CD8-positive, alpha-beta memory T cell (primary cell): ENCODE measurements around the gene SFSWAP. TPM values are rescaled to one million over a fixed set of nuclear protein-coding genes. Genes with fewer than 3 reads are reported as not detected.
A peak's percentile ranks its signal among the peaks of the same experiment; 100 is the strongest.
"Not testable (repeated sequence)": the region's sequence is repeated elsewhere in the genome, so short reads cannot be mapped to it uniquely, and the experiment has no call there.

Experiments
- CTCF ChIA-PET: fragments of 350-600 bp; sonication (Branson Sonifier 250); formaldehyde crosslinking; loops from one replicate; lab custom pipeline; 2021; ENCODE audit warnings: antibody characterized with exemption; lab: Charles Lee
- POLR2A ChIA-PET: fragments of 350-600 bp; sonication (Branson Sonifier 250); formaldehyde crosslinking; loops from one replicate; lab custom pipeline; 2021; ENCODE audit warnings: antibody characterized with exemption; lab: Charles Lee
- DNase-seq, 5 donors: peaks; one replicate each; pipeline versions ENCODE4 v3.0.0 to v3.0.0-alpha.2; 2020 to 2022; ENCODE audit warnings: mixed read lengths in 1 of 5
- H3K27ac ChIP-seq: one replicate; pipeline ENCODE4 v1.7.0; 2013; ENCODE audit warnings: low read depth, mild to moderate bottlenecking, low read length, moderate library complexity
- H3K27me3 ChIP-seq: 2 replicates; pipeline ENCODE4 v1.7.0; 2013; ENCODE audit warnings: low read length, mild to moderate bottlenecking; ENCODE audit not compliant: insufficient read depth, poor library complexity, severe bottlenecking
- H3K36me3 ChIP-seq: 2 replicates; pipeline ENCODE4 v1.7.0; 2013; ENCODE audit warnings: mild to moderate bottlenecking, low read length, moderate library complexity; ENCODE audit not compliant: insufficient read depth
- H3K4me1 ChIP-seq: 2 replicates; pipeline ENCODE4 v1.7.0; 2013; ENCODE audit warnings: mild to moderate bottlenecking, low read length, moderate library complexity; ENCODE audit not compliant: insufficient read depth
- H3K4me3 ChIP-seq: 2 replicates; pipeline ENCODE4 v1.7.0; 2013; ENCODE audit warnings: mild to moderate bottlenecking, low read length
- H3K9me3 ChIP-seq: 2 replicates; pipeline ENCODE4 v1.7.0; 2013; ENCODE audit warnings: mild to moderate bottlenecking, low read length
- H3K27ac Mint-ChIP-seq, 8 donors: one replicate each; pipeline ENCODE4 v1.8.0; 2020 to 2021; ENCODE audit warnings: mixed read lengths in 8 of 8, mild to moderate bottlenecking in 6 of 8, inconsistent platforms in 3 of 8, moderate library complexity in 3 of 8
- H3K27me3 Mint-ChIP-seq, 2 donors: one replicate each; pipeline ENCODE4 v1.8.0; 2020 to 2021; ENCODE audit warnings: mixed read lengths in 2 of 2, mild to moderate bottlenecking in 1 of 2, moderate library complexity in 1 of 2
- H3K36me3 Mint-ChIP-seq, 3 donors: one replicate each; pipeline ENCODE4 v1.8.0; 2020 to 2021; ENCODE audit warnings: mixed read lengths in 3 of 3, inconsistent platforms in 1 of 3, mild to moderate bottlenecking in 1 of 3
- H3K4me1 Mint-ChIP-seq, 3 donors: one replicate each; pipeline ENCODE4 v1.8.0; 2020 to 2021; ENCODE audit warnings: mixed read lengths in 3 of 3, inconsistent platforms in 1 of 3, mild to moderate bottlenecking in 1 of 3
- H3K4me3 Mint-ChIP-seq, 7 donors: one replicate each; pipeline ENCODE4 v1.8.0; 2020 to 2021; ENCODE audit warnings: mixed read lengths in 7 of 7, mild to moderate bottlenecking in 6 of 7, moderate library complexity in 4 of 7, inconsistent platforms in 2 of 7
- H3K9me3 Mint-ChIP-seq, 5 donors: one replicate each; pipeline ENCODE4 v1.8.0; 2020 to 2022; ENCODE audit warnings: mixed read lengths in 5 of 5, mild to moderate bottlenecking in 3 of 5, moderate library complexity in 2 of 5, inconsistent platforms in 1 of 5
- polyA plus RNA-seq: library from polyadenylated mRNA; unstranded; fragments of 300-500 nt; fragmentation: Illumina TruSeq; gene quantifications from one replicate; pipeline ENCODE4 v1.2.3, GENCODE V29; 2021
- total RNA-seq, 2 experiments: library from RNA; stranded (reverse); gene quantifications; one replicate each; pipeline ENCODE4 v1.2.3, GENCODE V29; 2021

Gene SFSWAP
- total and polyA plus RNA-seq, 3 experiments from 2014 or later = 22.6 to 65.2 (median 63.3) TPM

DNA sequence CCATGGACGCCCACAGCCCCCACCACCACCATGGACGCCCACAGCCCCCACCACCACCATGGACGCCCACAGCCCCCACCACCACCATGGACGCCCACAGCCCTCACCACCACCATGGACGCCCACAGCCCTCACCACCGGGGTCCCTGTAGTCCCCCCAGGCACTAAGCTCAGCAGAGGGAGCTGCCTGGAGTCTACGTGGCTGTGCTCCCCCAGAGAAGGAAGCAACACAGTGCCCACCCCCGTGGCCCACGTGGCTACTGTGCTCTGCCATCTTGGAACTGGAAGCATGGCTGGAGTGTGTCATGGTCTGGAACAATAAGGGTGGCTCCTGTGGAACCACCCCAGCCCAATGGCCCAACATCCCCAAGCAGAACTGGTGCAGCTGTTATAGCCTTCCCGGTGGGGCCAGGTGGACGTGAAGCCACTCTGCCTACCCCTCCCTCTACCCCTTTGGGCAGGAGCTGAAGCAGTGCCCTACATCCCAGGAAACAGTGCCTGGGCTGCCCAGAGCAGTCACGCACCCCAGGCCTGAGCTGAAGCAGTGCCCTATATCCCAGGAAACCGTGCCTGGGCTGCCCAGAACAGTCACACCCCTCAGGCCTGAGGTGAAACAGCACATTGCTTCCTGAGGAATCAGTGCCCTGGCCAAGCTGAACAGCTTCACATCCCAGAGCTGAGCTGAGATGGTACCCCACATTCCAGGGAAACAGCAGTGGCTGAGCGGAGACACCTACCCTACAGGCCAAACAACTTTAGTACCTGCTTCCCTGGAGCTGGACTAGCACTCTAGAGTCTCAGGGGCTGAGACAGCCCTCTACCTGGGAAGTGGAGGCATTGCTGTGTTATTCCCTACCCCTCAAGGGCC lies 9.0 kb upstream of the SFSWAP start:
- POLR2A ChIA-PET = no interaction called here
- H3K36me3 Mint-ChIP-seq = peaks cover 0 to 8% (median 0%) of the 10 kb centered on the region in 3 donors
- Histone ChIP-seq H3K36me3 (no peaks in the 10 kb centered on the region), H3K4me3 (no peak overlapping the region), H3K27ac (no peak overlapping the region), H3K9me3 (no peaks in the 10 kb centered on the region), H3K27me3 (no peaks in the 10 kb centered on the region), H3K4me1 (no peaks in the 10 kb centered on the region)
- peaks cover 4 to 7% of the 10 kb centered on the region in 2 donors for H3K27me3 Mint-ChIP-seq
- CTCF ChIA-PET = interaction anchor here (1.3 kb wide), 1 partner anchor 9 kb away, joined by 3 read pairs; no protein-coding TSS in a partner anchor
- H3K4me1 Mint-ChIP-seq = no peaks in the 10 kb centered on the region
- DNase-seq = no peak
- peaks cover 3 to 19% (median 17%) of the 10 kb centered on the region in 5 donors for H3K9me3 Mint-ChIP-seq
- H3K27ac Mint-ChIP-seq = no peak overlapping the region
- H3K4me3 Mint-ChIP-seq = no peak overlapping the region

GRCh38 chr12:131702573-131702877 lies 8.4 kb upstream of the SFSWAP start:
- Mint-ChIP-seq H3K27ac (no peak overlapping the region), H3K27me3 (peaks cover 4 to 7% of the 10 kb centered on the region in 2 donors), H3K36me3 (peaks cover 0 to 8% (median 0%) of the 10 kb centered on the region in 3 donors), H3K9me3 (peaks cover 3 to 19% (median 17%) of the 10 kb centered on the region in 5 donors), H3K4me3 (no peak overlapping the region), H3K4me1 (no peaks in the 10 kb centered on the region)
- ChIA-PET POLR2A (no interaction called here), CTCF (interaction anchor here (1.3 kb wide), 1 partner anchor 10 kb away, joined by 3 read pairs; no protein-coding TSS in a partner anchor)
- no peaks in the 10 kb centered on the region for H3K27me3 ChIP-seq
- no peak overlapping the region for H3K4me3 ChIP-seq
- no peak overlapping the region for H3K27ac ChIP-seq
- no peaks in the 10 kb centered on the region for H3K9me3 ChIP-seq
- no peaks in the 10 kb centered on the region for H3K36me3 ChIP-seq
- DNase-seq = no peak
- no peaks in the 10 kb centered on the region for H3K4me1 ChIP-seq

- POLR2A ChIA-PET = no interaction called here
- CTCF ChIA-PET = no interaction called here
- no peak overlapping the region for H3K27ac ChIP-seq
These were observed 7.7 kb upstream of the SFSWAP start for GRCh38 chr12:131703161-131703560.

DNA sequence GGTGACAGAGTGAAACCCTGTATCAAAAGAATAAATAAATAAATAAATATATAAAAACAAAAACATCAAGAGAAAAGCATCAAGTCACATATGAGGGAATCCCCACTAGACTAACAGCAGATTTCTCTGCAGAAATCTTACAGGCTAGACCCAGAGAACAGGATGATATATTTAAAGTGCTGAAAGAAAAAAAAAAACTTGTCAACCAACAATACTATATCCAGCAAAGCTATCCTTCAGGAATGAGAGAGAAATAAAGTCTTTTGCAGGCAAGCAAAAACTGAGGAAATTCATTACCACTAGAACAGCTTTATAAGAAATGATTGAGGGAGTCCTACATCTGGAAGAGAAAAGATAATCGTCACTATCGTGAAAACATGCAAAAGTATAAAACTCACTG lies 6.4 kb upstream of the SFSWAP start:
- Mint-ChIP-seq H3K4me1 (peaks cover 0 to 3% (median 0%) of the 10 kb centered on the region in 3 donors), H3K27ac (peak overlapping the region in 1 of 8 donors; percentile 4), H3K36me3 (peaks cover 0 to 8% (median 0%) of the 10 kb centered on the region in 3 donors), H3K9me3 (peaks cover 3 to 19% (median 17%) of the 10 kb centered on the region in 5 donors), H3K27me3 (peaks cover 0 to 5% of the 10 kb centered on the region in 2 donors), H3K4me3 (peak overlapping the region in 1 of 7 donors; percentile 52)
- no peak overlapping the region for H3K4me3 ChIP-seq
- no peaks in the 10 kb centered on the region for H3K9me3 ChIP-seq
- no peaks in the 10 kb centered on the region for H3K36me3 ChIP-seq
- no peak for DNase-seq
- H3K27ac ChIP-seq = no peak overlapping the region
- POLR2A ChIA-PET = no interaction called here
- CTCF ChIA-PET = no interaction called here
- no peaks in the 10 kb centered on the region for H3K27me3 ChIP-seq
- H3K4me1 ChIP-seq = no peaks in the 10 kb centered on the region

More at GRCh38 chr12:131703161-131703560, 7.7 kb upstream of the SFSWAP start:
- Mint-ChIP-seq H3K9me3 (peaks cover 3 to 19% (median 17%) of the 10 kb centered on the region in 5 donors), H3K27me3 (peaks cover 4 to 6% of the 10 kb centered on the region in 2 donors), H3K4me1 (no peaks in the 10 kb centered on the region), H3K4me3 (no peak overlapping the region), H3K36me3 (peaks cover 0 to 8% (median 0%) of the 10 kb centered on the region in 3 donors), H3K27ac (no peak overlapping the region)
- H3K36me3 ChIP-seq = no peaks in the 10 kb centered on the region
- no peaks in the 10 kb centered on the region for H3K4me1 ChIP-seq
- no peak for DNase-seq
- no peaks in the 10 kb centered on the region for H3K27me3 ChIP-seq
- H3K9me3 ChIP-seq = no peaks in the 10 kb centered on the region
- no peak overlapping the region for H3K4me3 ChIP-seq

DNA sequence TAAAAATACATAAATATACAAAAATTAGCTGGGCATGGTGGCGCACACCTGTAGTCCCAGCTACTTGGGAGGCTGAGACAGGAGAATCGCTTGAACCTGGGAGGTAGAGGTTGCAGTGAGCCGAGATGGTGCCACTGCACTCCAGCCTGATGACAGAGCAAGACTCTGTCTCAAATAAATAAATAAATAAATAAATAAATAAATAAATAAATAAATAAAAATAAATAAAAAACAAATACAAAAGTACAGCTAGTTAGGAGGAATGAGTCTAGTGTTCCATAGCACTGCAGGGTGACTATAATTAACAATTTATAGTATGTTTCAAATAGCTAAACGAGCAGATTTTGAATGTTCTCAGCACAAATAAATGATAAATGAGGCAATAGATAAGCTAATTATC lies 4.2 kb upstream of the SFSWAP start:
- H3K27me3 Mint-ChIP-seq, CTCF ChIA-PET, H3K4me3 Mint-ChIP-seq, H3K36me3 Mint-ChIP-seq, H3K4me3 ChIP-seq, H3K27ac ChIP-seq, H3K27ac Mint-ChIP-seq, H3K9me3 ChIP-seq, DNase-seq, H3K36me3 ChIP-seq, H3K27me3 ChIP-seq: not testable (repeated sequence)
- peaks cover 12% of the 10 kb centered on the region for H3K4me1 ChIP-seq
- Mint-ChIP-seq H3K9me3 (peaks cover 3 to 19% (median 17%) of the 10 kb centered on the region in 5 donors), H3K4me1 (peaks cover 12 to 17% (median 13%) of the 10 kb centered on the region in 3 donors)
- POLR2A ChIA-PET = interaction anchor here (0.6 kb wide), 1 partner anchor 221 kb away, joined by 3 read pairs; no protein-coding TSS in a partner anchor

DNA sequence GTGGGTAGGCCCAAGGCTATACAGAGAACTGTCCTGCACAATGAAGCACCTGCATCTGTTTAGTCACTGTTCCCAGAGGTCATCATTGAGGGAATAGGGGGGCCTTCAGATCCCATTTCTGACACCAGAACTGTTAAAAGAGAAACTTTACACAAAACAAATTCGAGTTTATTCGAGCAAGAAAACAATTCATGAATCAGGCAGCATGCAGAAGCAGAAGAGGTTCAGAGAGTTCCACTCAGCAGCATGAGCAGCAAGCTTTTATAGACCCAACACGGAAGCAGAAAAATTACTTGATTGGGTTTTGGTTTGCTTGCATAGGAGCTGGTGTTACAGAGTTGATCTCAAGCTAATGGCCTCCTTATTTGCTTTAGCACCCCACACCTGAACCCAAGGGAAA lies 1.7 kb upstream of the SFSWAP start:
- peaks cover 28 to 34% (median 33%) of the 10 kb centered on the region in 3 donors for H3K4me1 Mint-ChIP-seq
- peaks cover 0 to 2% of the 10 kb centered on the region in 2 donors for H3K27me3 Mint-ChIP-seq
- DNase-seq = no peak
- H3K27ac ChIP-seq = no peak overlapping the region
- no peak overlapping the region for H3K4me3 ChIP-seq
- peak overlapping the region; percentile 54 to 99 (median 98) for H3K4me3 Mint-ChIP-seq
- H3K9me3 ChIP-seq = no peaks in the 10 kb centered on the region
- H3K4me1 ChIP-seq = peaks cover 31% of the 10 kb centered on the region
- POLR2A ChIA-PET = no interaction called here
- H3K9me3 Mint-ChIP-seq = peaks cover 0 to 12% (median 7%) of the 10 kb centered on the region in 5 donors
- no peaks in the 10 kb centered on the region for H3K27me3 ChIP-seq
- H3K27ac Mint-ChIP-seq = peak overlapping the region in 6 of 8 donors; percentile 85 to 98 (median 96)
- peaks cover 0 to 20% (median 1%) of the 10 kb centered on the region in 3 donors for H3K36me3 Mint-ChIP-seq
- CTCF ChIA-PET = no interaction called here
- H3K36me3 ChIP-seq = peaks cover 4% of the 10 kb centered on the region

GRCh38 chr12:131711551-131712205 lies 788 bp downstream of the SFSWAP start:
- Mint-ChIP-seq H3K27me3 (peaks cover 0 to 2% of the 10 kb centered on the region in 2 donors), H3K36me3 (peaks cover 0 to 44% (median 16%) of the 10 kb centered on the region in 3 donors), H3K4me1 (peaks cover 28 to 34% (median 33%) of the 10 kb centered on the region in 3 donors), H3K9me3 (no peaks in the 10 kb centered on the region), H3K27ac (peak overlapping the region; percentile 21 to 99 (median 98)), H3K4me3 (peak overlapping the region; percentile 95 to 99 (median 98))
- DNase-seq = no peak
- Histone ChIP-seq H3K9me3 (no peaks in the 10 kb centered on the region), H3K4me1 (peaks cover 31% of the 10 kb centered on the region), H3K36me3 (peaks cover 26% of the 10 kb centered on the region), H3K4me3 (peak overlapping the region; percentile 96), H3K27me3 (no peaks in the 10 kb centered on the region), H3K27ac (peak overlapping the region; percentile 93)
- POLR2A ChIA-PET = interaction anchor here (0.9 kb wide), 1 partner anchor 475 kb away, joined by 3 read pairs; no protein-coding TSS in a partner anchor
- CTCF ChIA-PET = interaction anchor here (0.6 kb wide), 1 partner anchor 242 kb away, joined by 3 read pairs; no protein-coding TSS in a partner anchor
